ENCODE measurements around the gene KCNJ18.
"Not testable (repeated sequence)": the region's sequence is repeated elsewhere in the genome, so short reads cannot be mapped to it uniquely, and the experiment has no call there.

Gene KCNJ18

DNA sequence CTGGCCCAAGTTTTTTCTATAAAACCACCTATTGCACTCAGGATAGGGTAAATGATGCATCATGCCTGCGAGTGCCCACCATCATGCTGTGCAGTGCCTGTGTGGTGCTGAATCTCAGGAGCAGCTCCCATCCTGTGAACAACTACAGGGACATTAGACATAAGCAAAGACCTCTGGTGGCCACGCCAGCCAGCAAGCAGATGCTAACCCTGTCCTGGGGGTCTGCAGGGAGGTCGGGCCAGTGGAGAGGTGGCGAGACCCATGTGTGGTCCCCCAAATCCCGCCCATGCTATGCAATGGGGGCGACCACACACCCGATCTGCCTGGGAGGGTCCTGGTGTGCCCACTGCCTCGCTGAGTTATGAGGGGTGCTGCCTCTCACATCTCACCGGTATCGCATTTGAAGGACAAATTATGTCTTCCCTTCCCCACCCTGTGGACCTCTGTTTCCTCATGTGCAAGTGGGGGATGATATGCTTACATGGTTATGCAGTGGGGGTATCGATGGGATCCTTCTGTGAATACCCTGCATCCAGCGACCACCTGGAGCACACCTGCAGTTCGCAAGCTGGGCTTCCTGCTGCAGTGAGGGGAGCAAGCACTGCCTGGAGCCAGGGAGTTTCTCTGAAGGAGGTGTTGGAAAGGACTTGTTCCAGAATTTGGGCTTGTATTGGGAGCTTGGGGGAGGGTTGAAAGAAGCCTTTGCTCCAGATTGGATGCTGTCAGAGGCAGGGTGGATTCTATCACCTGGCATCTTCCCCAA is 23.4 kb upstream of the KCNJ18 start:
- H3K36me3 Mint-ChIP-seq, H3K4me3 Mint-ChIP-seq, H3K4me1 Mint-ChIP-seq, H3K27ac Mint-ChIP-seq, H3K9me3 Mint-ChIP-seq, H3K27me3 Mint-ChIP-seq: not testable (repeated sequence)

DNA sequence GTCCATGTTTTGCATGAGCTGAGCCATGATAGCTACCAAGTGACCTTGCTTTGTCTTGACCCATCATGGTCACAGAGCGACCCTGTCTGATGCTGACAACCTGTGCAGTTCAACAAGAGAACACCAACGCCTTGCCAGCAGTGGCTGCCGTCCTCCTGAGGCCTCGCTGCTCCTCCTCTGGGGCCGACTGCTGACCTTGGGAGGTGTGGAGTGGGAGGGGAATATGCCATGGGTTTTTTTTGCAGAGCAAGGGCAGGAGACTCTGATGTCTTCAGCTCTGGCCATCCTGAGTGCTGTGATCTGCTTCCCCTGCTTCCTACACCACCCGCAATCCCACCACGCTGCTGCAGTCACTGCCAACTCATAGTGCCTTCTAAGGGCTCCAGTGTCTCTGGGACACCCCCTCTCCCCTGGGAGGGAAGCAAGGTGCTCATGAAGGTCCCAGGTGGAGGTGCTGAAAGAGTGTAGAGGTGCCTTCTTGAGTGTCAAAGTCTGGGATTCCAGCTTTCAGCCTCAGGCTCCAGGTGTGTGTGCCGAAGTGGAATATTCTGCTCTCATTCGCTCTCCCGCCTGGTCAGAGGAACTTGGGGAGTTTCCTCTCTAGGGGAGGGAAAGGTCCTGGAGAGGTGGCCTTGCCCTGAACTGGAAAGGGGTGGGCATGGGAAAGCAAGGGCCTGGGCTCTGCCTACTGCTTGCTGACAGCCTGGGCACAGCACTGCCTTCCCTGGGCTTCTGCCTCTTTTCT is 22.5 kb upstream of the KCNJ18 start:
- not testable (repeated sequence) for H3K36me3 Mint-ChIP-seq, H3K4me3 Mint-ChIP-seq, H3K4me1 Mint-ChIP-seq, H3K9me3 Mint-ChIP-seq, H3K27ac Mint-ChIP-seq, H3K27me3 Mint-ChIP-seq

DNA sequence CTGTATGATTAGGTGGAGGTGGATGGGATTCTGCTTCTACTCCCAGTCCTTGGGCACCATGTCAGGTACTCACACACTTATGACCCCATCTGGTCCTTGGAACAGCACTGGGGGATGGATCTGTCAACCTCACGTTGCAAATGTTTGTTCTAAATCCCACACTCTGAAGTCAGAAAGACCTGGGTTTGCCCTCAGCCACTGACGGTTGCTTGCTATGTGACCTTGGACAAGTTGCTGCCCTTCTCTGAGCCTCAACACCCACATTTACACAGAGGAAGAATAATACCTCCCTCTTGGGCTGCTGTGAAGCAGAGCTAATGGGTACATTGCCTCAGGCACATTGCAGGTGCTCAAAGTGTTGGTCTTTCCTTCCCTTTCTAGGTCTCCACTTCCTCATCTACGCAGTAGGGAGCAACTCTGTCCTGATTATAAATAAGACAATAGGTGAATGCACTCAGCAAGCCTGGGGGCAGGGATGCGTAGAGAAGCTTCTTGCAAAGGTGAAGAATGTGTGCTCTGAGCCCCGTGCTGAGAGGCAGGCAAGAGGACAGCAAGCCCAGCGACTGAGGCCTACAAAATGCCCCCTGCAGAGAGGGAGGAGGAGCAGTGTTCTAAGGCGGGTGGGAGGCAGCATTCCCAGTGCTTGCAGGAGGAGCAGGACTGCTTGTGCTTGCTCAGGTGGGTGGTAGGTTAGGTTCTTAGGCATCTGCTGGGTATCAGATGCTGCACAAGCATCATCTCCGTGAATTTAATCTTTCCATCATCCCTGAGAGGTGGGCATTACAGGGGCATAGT is 21.8 kb upstream of the KCNJ18 start:
- not testable (repeated sequence) for H3K27ac Mint-ChIP-seq

DNA sequence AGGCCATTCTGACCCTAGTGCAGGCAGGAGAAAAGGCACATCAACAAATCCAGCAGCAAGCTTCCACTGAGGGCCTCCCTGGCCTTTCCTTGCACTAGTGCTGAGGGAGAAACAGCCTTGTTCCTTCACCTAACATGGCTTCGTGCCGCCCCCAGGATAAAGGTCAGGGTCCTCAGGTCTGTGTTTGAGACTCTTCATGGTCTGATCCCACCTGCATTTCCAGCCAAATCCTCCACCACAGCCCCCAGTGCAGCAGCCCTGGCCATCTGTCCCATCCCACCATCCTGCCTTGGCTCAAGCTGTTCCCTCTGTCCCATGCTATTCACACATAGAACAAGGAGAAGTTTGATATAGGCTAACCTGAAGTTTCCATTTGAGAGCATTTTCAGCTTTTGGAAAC is 20.9 kb upstream of the KCNJ18 start:
- H3K9me3 Mint-ChIP-seq, H3K4me3 Mint-ChIP-seq, H3K36me3 Mint-ChIP-seq, H3K27me3 Mint-ChIP-seq, H3K27ac Mint-ChIP-seq, H3K4me1 Mint-ChIP-seq: not testable (repeated sequence)

More for the DNA sequence above, 21.8 kb upstream of the KCNJ18 start:
- H3K4me3 Mint-ChIP-seq, H3K27me3 Mint-ChIP-seq, H3K4me1 Mint-ChIP-seq, H3K36me3 Mint-ChIP-seq, H3K9me3 Mint-ChIP-seq: not testable (repeated sequence)

DNA sequence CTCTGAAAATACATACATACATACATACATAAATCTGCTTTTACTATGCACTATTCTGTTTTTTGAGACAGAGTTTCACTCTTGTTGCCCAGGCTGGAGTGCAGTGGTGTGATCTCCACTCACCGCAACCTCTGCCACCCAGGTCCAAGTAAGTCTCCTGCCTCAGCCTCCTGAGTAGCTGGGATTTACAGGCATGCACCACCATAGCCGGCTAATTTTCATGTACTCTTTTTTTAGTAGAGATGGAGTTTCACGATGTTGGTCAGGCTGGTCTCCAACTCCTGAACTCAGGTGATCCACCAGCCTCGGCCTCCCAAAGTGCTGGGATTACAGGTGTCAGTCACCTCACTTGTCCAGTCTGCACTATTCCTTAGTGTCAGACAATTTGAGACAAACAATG is 20.5 kb upstream of the KCNJ18 start:
- H3K4me3 Mint-ChIP-seq: not testable (repeated sequence)

DNA sequence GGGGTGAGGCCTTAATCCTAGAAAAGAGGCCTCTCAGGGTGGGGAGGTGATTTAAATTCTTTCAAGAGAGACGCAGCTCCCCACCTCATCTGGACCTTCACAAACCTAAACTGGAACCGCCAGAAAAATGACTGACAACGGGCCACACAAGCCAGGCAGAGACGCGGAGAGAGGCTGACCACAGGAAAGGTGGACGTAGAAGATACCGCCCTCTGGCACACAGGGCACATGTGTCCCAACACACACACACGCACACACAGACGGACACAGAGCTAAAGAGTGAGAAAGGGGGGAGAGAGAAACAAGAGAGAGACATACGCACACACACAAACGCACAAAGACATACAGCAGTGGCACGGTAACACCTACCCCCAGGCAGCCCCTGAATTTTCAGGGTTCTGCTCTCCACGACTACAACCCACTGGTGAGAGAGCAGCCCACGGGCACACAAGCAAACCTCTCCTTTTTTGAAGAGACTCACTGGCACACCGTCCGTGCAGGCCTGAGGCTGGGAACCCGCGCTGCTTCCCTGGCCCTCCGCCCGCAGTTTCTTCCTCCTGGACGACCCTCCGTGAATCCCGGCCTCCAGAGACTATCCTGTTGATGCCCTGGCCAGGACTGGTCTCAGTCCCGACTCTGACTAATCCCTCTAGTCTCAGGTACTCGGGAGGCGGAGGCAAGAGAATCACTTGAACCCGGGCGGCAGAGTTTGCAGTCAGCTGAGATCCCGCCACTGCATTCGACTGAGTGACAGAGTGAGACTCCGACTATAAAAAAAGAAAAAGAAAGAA is 18.7 kb upstream of the KCNJ18 start:
- not testable (repeated sequence) for H3K27ac Mint-ChIP-seq, H3K4me1 Mint-ChIP-seq, H3K4me3 Mint-ChIP-seq, H3K27me3 Mint-ChIP-seq, H3K36me3 Mint-ChIP-seq, H3K9me3 Mint-ChIP-seq

More for the DNA sequence above, 20.5 kb upstream of the KCNJ18 start:
- not testable (repeated sequence) for H3K27ac Mint-ChIP-seq, H3K27me3 Mint-ChIP-seq, H3K36me3 Mint-ChIP-seq, H3K4me1 Mint-ChIP-seq, H3K9me3 Mint-ChIP-seq

DNA sequence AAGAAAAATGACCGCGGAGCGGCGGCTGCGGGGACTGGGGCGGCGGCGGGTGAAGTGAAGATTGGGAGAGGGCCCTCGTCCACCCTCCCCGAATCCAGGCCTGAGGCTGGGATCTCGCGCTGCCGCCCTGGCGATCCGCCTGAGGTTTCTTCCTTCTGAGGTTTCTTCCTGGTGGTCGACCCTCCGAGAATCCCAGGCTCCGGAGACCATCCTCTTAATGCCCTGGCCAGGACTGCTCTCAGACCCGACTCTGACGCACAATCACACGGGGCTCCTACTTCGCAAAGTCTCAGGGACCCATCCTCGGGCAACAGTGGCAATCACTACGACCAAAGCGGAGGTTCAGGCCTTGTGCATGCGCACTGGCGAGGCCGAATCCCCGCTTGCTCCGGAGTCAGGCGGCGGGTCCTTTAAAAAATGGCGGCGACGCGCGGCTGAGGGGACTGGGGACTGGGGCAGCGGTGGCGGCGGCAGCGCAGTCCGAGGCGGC is 18.0 kb upstream of the KCNJ18 start:
- Mint-ChIP-seq H3K27me3 (no peaks in the 10 kb centered on the region), H3K9me3 (no peaks in the 10 kb centered on the region), H3K36me3 (no peaks in the 10 kb centered on the region), H3K4me3 (no peak overlapping the region), H3K4me1 (no peaks in the 10 kb centered on the region), H3K27ac (no peak overlapping the region)

DNA sequence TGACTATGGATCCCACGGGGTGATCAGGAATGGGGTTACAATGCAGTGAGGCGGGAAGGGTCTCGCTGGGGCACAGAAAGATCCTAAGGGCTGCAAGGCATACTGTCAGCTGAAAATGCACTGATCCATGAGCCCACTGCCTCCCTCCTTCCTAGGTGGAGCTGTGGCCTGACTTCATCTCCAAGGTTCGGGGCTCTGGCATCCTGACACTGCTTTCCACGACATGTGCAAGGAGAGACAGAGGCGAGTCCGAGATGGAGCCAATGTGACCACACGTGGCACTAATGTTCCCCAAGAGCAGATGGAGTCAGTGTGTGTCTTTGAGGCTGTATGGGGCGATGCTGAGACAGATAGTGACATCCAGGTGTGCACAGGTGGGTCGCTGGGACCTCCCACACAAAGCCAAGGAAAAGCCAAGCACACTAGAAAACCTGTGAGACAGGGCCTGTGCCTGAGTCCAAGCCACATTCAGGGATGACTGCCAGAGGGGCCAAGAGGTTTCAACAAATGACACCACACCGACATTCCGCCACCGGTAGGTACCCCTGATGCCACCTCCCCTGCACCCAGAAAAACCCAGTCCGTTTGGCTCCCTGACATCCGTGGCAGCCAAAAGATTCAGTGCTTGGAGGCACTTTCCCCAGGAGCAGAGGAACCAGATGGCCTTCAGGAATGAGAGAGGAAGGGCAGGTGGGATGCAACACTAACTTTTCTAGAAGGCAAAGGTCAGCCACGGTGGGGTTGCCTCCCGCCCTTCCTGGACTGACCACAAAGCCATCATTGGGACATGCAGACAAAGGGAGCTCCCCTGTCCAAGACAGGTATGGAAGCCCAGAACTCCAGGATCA is 17.2 kb upstream of the KCNJ18 start:
- not testable (repeated sequence) for H3K27ac Mint-ChIP-seq, H3K27me3 Mint-ChIP-seq, H3K36me3 Mint-ChIP-seq, H3K4me3 Mint-ChIP-seq, H3K4me1 Mint-ChIP-seq, H3K9me3 Mint-ChIP-seq

DNA sequence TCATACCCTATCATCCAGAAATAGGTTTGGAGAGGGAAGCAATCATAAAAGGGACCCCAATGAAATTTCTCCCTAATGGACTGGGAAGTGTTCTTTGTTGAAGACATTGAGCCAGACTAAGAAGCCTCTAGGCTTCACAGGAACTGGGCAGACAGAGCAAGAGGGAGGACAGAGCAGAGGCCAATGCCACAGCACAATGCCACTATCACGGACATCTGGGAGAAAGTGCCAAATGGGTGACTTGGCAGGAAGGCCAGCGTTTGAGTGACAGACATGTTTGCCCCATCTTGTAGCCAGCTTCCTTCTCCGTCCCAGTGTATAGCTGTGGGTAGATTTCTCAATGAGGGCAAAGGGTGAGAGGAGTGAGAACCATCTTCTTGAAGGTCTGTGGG is 16.6 kb upstream of the KCNJ18 start:
- not testable (repeated sequence) for H3K4me1 Mint-ChIP-seq, H3K27ac Mint-ChIP-seq, H3K9me3 Mint-ChIP-seq, H3K4me3 Mint-ChIP-seq, H3K36me3 Mint-ChIP-seq, H3K27me3 Mint-ChIP-seq

DNA sequence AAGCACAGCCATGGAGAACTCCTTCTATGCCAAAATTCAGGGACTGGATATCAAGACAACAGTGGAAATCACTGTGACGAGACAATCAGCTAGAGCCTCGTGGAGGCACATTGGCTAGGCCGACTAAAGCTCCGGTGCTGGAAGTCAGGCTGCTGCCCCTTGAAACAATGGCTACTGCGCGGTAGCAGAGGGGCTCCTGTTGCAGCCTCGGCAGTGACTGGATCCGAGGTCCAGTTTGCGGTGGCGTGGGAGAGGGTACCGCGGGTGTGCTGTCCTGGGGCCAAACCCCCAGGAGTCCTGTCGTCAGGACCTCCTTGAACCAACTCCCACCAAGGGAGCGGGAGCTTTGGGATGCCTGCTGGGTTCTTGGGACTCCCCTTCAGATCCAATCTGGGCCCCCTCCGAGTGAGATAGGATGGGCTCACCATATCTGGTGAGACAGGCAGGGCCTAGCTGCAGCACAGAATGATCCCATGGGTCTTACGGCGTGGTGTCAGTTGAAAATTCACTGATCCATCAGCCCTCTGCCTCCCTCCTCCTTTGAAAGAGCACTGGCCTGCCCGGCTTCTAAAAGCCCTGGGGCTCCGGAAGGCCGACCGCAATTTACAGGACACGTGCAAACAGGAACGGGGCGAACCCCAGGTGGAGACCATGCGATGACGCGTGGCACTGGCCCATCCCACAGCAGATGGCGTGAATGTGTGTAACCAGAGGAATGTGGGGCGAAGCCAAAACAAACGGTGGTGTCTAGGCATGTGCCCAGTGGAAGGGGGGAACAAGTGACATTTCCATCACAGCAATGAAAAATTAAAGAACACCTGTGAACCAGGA is 15.8 kb upstream of the KCNJ18 start:
- Mint-ChIP-seq H3K4me3 (no peak overlapping the region), H3K9me3 (no peaks in the 10 kb centered on the region), H3K27ac (no peak overlapping the region), H3K27me3 (no peaks in the 10 kb centered on the region), H3K36me3 (no peaks in the 10 kb centered on the region), H3K4me1 (no peaks in the 10 kb centered on the region)

DNA sequence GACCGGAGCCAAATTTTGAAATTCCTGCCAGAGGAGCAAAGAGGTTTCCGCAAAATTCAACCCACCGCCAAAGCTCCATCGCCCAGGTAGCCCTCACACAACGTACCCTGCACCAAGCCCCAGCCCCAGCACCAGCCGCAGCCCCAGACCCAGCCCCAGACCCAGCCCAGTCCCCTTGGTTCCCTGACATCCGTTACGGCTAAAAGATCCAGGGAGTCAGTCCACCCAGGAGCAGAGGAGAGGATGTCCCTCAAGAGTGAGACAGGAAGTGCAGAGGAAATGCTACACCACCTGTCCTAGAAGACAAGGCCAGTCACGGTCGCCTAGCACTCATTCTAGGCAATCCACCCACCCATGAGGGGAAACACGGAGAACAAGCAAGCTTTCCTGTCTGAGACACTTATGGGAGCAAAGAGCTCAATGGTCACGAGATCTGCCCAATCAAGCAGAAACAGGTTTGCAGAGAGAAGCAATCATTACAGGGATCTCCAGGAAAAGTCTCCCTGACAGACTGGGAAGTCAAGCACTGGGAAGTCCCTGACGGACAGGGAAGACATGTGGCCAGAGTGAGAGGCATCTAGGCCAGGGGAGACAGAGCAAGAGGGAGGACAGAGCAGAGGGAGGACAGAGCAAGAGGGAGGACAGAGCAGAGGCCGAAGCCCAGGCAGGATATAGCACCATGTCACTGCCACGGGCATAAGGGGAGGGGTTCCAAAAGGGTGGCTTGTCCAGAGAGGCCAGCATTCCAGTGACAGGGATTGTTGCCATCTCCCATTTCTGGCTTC is 15.0 kb upstream of the KCNJ18 start:
- H3K9me3 Mint-ChIP-seq: no peaks in the 10 kb centered on the region
- H3K36me3 Mint-ChIP-seq: no peaks in the 10 kb centered on the region
- H3K27ac Mint-ChIP-seq: no peak overlapping the region
- H3K27me3 Mint-ChIP-seq: no peaks in the 10 kb centered on the region
- no peaks in the 10 kb centered on the region for H3K4me1 Mint-ChIP-seq
- H3K4me3 Mint-ChIP-seq: no peak overlapping the region

DNA sequence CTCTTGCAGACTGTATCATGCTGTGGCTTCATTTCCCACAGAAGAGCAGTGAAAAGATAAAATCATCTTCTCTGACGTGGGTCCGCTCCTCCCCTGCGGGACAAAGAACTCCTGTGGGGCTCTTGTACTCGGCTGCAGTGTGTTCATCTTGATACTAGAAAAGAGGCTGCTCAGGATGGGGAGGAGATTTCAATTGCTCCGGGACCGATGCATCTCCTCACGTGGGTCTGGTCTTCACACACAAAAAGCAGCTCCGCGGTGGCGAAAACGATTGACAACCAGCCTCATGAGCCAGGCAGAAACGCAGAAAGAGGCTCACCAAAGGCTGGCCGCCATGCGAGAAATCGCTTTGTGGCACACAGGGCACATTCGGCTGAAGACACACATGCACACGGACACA is 14.4 kb upstream of the KCNJ18 start:
- H3K4me1 Mint-ChIP-seq: no peaks in the 10 kb centered on the region
- H3K27ac Mint-ChIP-seq: no peak overlapping the region
- no peaks in the 10 kb centered on the region for H3K9me3 Mint-ChIP-seq
- no peak overlapping the region for H3K4me3 Mint-ChIP-seq
- no peaks in the 10 kb centered on the region for H3K36me3 Mint-ChIP-seq
- no peaks in the 10 kb centered on the region for H3K27me3 Mint-ChIP-seq

DNA sequence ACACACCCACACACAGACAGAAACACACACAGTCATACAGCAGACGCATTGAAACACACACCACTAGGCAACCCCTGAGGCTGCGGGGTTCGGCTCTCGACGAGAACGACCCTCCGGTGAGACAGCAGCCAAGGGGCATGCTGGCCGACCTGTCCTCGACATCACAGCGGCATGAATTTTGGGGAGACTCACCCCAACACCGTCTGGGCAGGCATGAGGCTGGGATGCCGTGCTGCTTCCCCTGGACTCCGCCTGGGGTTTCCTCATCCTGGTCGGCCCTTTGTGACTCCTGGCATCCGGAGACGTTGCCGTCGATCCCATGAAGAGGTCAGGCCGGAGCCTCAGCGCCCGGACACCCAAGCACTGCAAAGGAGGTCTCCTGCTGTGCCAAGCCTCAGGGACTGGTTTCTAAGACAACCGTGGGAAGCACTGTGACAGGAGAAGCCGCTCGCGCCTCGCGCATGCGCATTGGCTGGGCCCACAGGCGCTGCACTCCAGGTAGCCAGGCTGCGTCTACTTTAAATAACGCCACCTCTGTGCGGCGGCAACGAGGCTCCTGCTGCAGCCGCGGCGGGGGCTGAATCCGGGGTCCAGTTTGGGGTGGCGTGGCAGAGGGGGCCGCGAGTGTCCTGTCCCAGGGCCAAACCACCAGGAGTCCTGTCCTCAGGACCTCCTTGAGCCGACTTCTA is 13.8 kb upstream of the KCNJ18 start:
- Mint-ChIP-seq H3K4me3 (no peak overlapping the region), H3K27ac (no peak overlapping the region), H3K4me1 (no peaks in the 10 kb centered on the region), H3K27me3 (no peaks in the 10 kb centered on the region), H3K9me3 (no peaks in the 10 kb centered on the region), H3K36me3 (no peaks in the 10 kb centered on the region)
